ENCODE data around the gene MDM1.

DNA sequence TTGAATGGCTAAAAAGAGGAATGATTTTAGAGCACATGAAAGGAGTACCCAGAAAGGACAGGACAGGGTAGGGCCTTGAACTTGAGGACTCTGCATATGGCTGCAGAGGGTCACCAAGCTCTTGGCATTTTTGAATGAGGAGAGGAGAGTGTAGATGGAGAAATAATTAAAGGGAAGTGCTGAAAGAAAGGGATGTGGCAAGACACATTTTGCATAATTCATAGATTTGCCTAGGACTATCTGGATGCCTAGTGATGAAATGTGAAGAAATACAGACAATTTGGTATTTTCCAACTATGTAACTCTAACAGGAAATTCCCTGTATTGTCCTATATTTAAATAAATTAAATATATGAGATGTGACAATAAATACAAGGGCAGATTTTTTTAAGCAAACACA lies 27.5 kb upstream of the MDM1 start:
- TF ChIP-seq, protein P1, sequence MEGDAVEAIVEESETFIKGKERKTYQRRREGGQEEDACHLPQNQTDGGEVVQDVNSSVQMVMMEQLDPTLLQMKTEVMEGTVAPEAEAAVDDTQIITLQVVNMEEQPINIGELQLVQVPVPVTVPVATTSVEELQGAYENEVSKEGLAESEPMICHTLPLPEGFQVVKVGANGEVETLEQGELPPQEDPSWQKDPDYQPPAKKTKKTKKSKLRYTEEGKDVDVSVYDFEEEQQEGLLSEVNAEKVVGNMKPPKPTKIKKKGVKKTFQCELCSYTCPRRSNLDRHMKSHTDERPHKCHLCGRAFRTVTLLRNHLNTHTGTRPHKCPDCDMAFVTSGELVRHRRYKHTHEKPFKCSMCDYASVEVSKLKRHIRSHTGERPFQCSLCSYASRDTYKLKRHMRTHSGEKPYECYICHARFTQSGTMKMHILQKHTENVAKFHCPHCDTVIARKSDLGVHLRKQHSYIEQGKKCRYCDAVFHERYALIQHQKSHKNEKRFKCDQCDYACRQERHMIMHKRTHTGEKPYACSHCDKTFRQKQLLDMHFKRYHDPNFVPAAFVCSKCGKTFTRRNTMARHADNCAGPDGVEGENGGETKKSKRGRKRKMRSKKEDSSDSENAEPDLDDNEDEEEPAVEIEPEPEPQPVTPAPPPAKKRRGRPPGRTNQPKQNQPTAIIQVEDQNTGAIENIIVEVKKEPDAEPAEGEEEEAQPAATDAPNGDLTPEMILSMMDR (IDR thresholded peaks at IDR 0.05), result no peak
- no peak for TF ChIP-seq POLR2A (IDR thresholded peaks at IDR 0.05)
